K562 (cell line): ENCODE results near the gene CHAC1. TPM values are rescaled to one million over a fixed set of nuclear protein-coding genes. Genes with fewer than 3 reads are reported as not detected.

Experiments used
- ATAC-seq: fragments of 200-7000 bp; cut with Tn5 transposase; 3 replicates; pipeline ENCODE4 v1.9.1; 2020; ENCODE audit warnings: moderate library complexity
- BruUV-seq: library from RNA; stranded (reverse); fragments of 400-500 nt; replicated peaks from 2 replicates; lab custom pipeline; 2021; lab: Mats Ljungman, UMichigan
- CTCF ChIA-PET: fragments of 300-600 bp; formaldehyde crosslinking; extraction: SDS; loops from one replicate; lab custom pipeline; 2021; ENCODE audit warnings: low intra/inter-chr PET ratio; lab: Yijun Ruan, JAX
- POLR2A ChIA-PET: fragments of 300-600, 350-650 bp; sonication (Branson Sonifier 250); formaldehyde crosslinking; extraction: SDS; loops from one replicate; lab custom pipeline; 2021; ENCODE audit warnings: antibody characterized with exemption, inconsistent platforms; lab: Yijun Ruan, JAX
- DNase-seq, 4 experiments: peaks; one replicate each; pipeline versions ENCODE4 v3.0.0 to v3.0.0-alpha.2; 2011 to 2018; ENCODE audit warnings: low spot score in 3 of 4, mixed read lengths in 3 of 4; ENCODE audit errors: extremely low read depth in 1 of 4
- FAIRE-seq: peaks from 2 replicates; lab custom pipeline; 2011; peaks lifted over from hg19 to GRCh38; lab: Jason Lieb, UNC
- H2AFZ ChIP-seq: 2 replicates; pipeline ENCODE4 v1.6.0; 2011; ENCODE audit warnings: low read depth, low read length, control low read depth, inconsistent platforms
- H3K27ac ChIP-seq: fragments of 200-600 bp; 3 replicates; pipeline ENCODE4 v1.8.0; 2011; ENCODE audit warnings: low read depth, mild to moderate bottlenecking, control low read depth, inconsistent platforms, low read length, moderate library complexity, mixed read lengths; ENCODE audit errors: extremely low read depth
- H3K27me3 ChIP-seq, 2 experiments: fragments of 300-600 bp in 1 of 2; 2 replicates in 1 of 2; 3 replicates in 1 of 2; pipeline versions ENCODE4 v1.6.0 to v1.8.0; 2011; ENCODE audit warnings: inconsistent platforms in 2 of 2, low read length in 2 of 2, mild to moderate bottlenecking in 1 of 2, mixed read lengths in 1 of 2, moderate library complexity in 1 of 2; ENCODE audit not compliant: control insufficient read depth in 2 of 2, insufficient read depth in 2 of 2
- H3K36me3 ChIP-seq: fragments of 300-600 bp; 3 replicates; pipeline ENCODE4 v1.8.0; 2011; ENCODE audit warnings: mild to moderate bottlenecking, low read length, inconsistent platforms; ENCODE audit not compliant: control insufficient read depth, insufficient read depth
- H3K4me1 ChIP-seq, 2 experiments: fragments of 200-600 bp in 1 of 2; replicated peaks in 1 of 2; 2 replicates in 1 of 2; 3 replicates in 1 of 2; pipeline versions ENCODE4 v1.5.1 to v1.8.0; 2011; ENCODE audit warnings: inconsistent platforms in 2 of 2, low read length in 2 of 2, mild to moderate bottlenecking in 1 of 2, mixed read lengths in 1 of 2, moderate library complexity in 1 of 2; ENCODE audit not compliant: control insufficient read depth in 2 of 2, insufficient read depth in 2 of 2
- H3K4me2 ChIP-seq: 2 replicates; pipeline ENCODE4 v1.6.1; 2011; ENCODE audit warnings: low read length, control low read depth, inconsistent platforms, mixed read lengths; ENCODE audit not compliant: insufficient read depth
- H3K4me3 ChIP-seq: fragments of 200-600 bp; sonication (generic), shearing (Covaris generic); 2 replicates; pipeline ENCODE4 v1.5.1; 2016; ENCODE audit warnings: control low read depth, inconsistent platforms
- H3K79me2 ChIP-seq: fragments of 200-600 bp; 3 replicates; pipeline ENCODE4 v1.8.0; 2011; ENCODE audit warnings: low read length, inconsistent platforms; ENCODE audit not compliant: control insufficient read depth, insufficient read depth
- H3K9ac ChIP-seq, 2 experiments: 2 replicates each; pipeline versions ENCODE4 v1.6.0 to v1.6.1; 2011; ENCODE audit warnings: low read depth in 2 of 2, low read length in 2 of 2, control low read depth in 1 of 2, inconsistent platforms in 1 of 2, mild to moderate bottlenecking in 1 of 2, mixed read lengths in 1 of 2; ENCODE audit not compliant: insufficient read depth in 1 of 2
- H3K9me1 ChIP-seq: one replicate; pipeline ENCODE4 v1.6.0; 2011; ENCODE audit warnings: inconsistent platforms, mild to moderate bottlenecking, low read length, moderate library complexity; ENCODE audit not compliant: control insufficient read depth, insufficient read depth
- H3K9me3 ChIP-seq: replicated peaks from 2 replicates; pipeline ENCODE4 v1.5.1; 2011; ENCODE audit warnings: low read depth, low read length, inconsistent platforms; ENCODE audit not compliant: control insufficient read depth, insufficient read depth
- H4K20me1 ChIP-seq: replicated peaks from 2 replicates; pipeline ENCODE4 v1.6.1; 2011; ENCODE audit warnings: low read length, inconsistent platforms, mixed read lengths; ENCODE audit not compliant: control insufficient read depth, insufficient read depth
- BDP1 ChIP-seq: IDR thresholded peaks from 3 replicates; pipeline ENCODE4 v1.6.1; 2011; ENCODE audit not compliant: insufficient read length, insufficient read depth
- KDM1A ChIP-seq, 2 experiments: fragments of 450-650 bp; IDR thresholded peaks; 2 replicates each; pipeline ENCODE4 v1.6.1; 2016; ENCODE audit warnings: mild to moderate bottlenecking in 2 of 2
- SP1 ChIP-seq: sonication (generic); formaldehyde crosslinking; IDR thresholded peaks from 2 replicates; pipeline ENCODE4 v1.8.1; 2022; ENCODE audit warnings: mild to moderate bottlenecking, missing genetic modification reagents
- TRIM25 ChIP-seq: fragments of 450-650 bp; IDR thresholded peaks from 2 replicates; pipeline ENCODE4 v1.7.0; 2016; ENCODE audit warnings: borderline replicate concordance
- ZBTB34 ChIP-seq: fragments of 250-450 bp; sonication (Bioruptor Pico); IDR thresholded peaks from 2 replicates; pipeline ENCODE4 v1.8.0; 2021; ENCODE audit warnings: mild to moderate bottlenecking, moderate library complexity
- ZNF134 ChIP-seq: fragments of 250-450 bp; sonication (Bioruptor Pico); conservative IDR thresholded peaks from 2 replicates; pipeline ENCODE4 v1.4.0; 2020
- WGBS: fragments of 100-300 bp; shearing (Covaris generic); methylation state at CpG from one replicate; pipeline ENCODE4 v1.1.6; 2016; ENCODE audit warnings: low coverage, mixed read lengths; ENCODE audit not compliant: insufficient coverage; ENCODE audit errors: missing lambda C conversion rate; 5-methylcytosine and 5-hydroxymethylcytosine counted together
- in situ Hi-C: fragments of 300-500 bp; cut with MboI; formaldehyde crosslinking; loops from 4 replicates; pipeline ENCODE4 v1.15.0; 2018; ENCODE audit warnings: inconsistent platforms, mixed read lengths
- intact Hi-C: fragments of 100-400 bp; cut with micrococcal nuclease; formaldehyde crosslinking; loops from 2 replicates; pipeline ENCODE4 v1.14.2; 2022
- polyA plus RNA-seq, 8 experiments: library from polyadenylated mRNA; depleted of rRNA in 4 of 8; stranded (reverse) in 5 of 8; unstranded in 3 of 8; fragments of >200 nt; fragmentation: Nextera tagmentation in 2 of 8; fragmentation: Illumina TruSeq in 1 of 8; extraction: Ambion mirVana in 2 of 8; extraction: Trizol in 1 of 8; gene quantifications; 2 replicates each; pipeline versions ENCODE4 v1.2.1 to v1.2.3, GENCODE V29; 2011 to 2014; ENCODE audit warnings: inconsistent platforms in 1 of 8, missing spikeins in 1 of 8
- total RNA-seq, 7 experiments: library from RNA; depleted of rRNA in 6 of 7; stranded (reverse); fragments of >200 nt in 6 of 7; fragmentation: Illumina TruSeq in 2 of 7; extraction: Trizol in 2 of 7; gene quantifications; 2 replicates each; pipeline versions ENCODE4 v1.2.1 to v1.2.3, GENCODE V29; 2011 to 2021; ENCODE audit warnings: low replicate concordance in 1 of 7
- TF ChIP-seq, protein P1 (sequence below): sonication (generic); formaldehyde crosslinking; IDR thresholded peaks from 2 replicates; pipeline ENCODE4 v1.9.0; 2022; ENCODE audit warnings: mild to moderate bottlenecking, missing genetic modification reagents

CHAC1 gene
- total and polyA plus RNA-seq, 9 of the 15 experiments (the other 6 are each of a cell fraction or from before 2014, with no cell fraction given), result 0.47 to 39.0 (median 7.5) TPM

GRCh38 chr15:40942337-40942854 lies 10.9 kb upstream of the CHAC1 start (continued):
- no peak for TF ChIP-seq ZBTB34 (CRISPR knock-in tag)
- TF ChIP-seq SP1 (CRISPR knock-in tag), result 0 out of 2 replicates have a peak, but pooled peaks have one; percentile 41

DNA sequence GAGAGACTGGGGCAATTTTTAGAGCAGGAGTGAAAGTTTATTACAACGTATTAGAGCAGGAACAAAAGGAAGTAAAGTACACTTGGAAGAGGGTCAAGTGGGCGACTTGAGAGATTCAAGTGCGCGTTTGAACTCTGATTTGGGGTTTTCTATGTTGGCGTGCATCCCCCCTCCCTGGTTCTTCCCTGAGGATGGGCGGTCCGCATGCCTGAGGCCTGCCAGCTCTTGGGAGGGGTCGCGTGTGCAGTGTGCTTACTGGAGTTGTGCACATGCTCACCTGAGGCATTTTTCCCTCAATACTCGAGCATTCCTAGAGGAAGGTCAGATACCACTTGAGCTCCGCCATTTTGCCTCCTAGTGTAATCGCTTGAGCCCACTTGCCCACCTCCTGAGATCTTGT lies 10.4 kb upstream of the CHAC1 start:
- intact Hi-C loops (no loop called here), in situ Hi-C loops (no loop called here)
- ChIA-PET POLR2A (interaction anchor here (0.6 to 3.6 kb wide), 5 partner anchors 9 to 834 kb away, joined by 3 to 17 read pairs (median 4); partner anchors contain the start of genes BMF and CHAC1), CTCF (no interaction called here)
- WGBS, result 67% methylated on average over 12 of the region's 12 CpGs
- peak overlapping the region; percentile 98; the same call in 1 of the 2 replicates for H2AFZ ChIP-seq
- peaks cover 2 to 13% of the 10 kb centered on the region in 2 experiments; a peak in 3 of 5 replicates for H3K27me3 ChIP-seq
- H3K9ac ChIP-seq, result peak overlapping the region in 1 of 2 experiments; percentile 19; a peak in 1 of 4 replicates
- no peak overlapping the region for H3K4me2 ChIP-seq
- no peak overlapping the region for H3K27ac ChIP-seq
- DNase-seq (no peak), FAIRE-seq (no peak), ATAC-seq (no peak)
- BruUV-seq, result no TSS peak
- no peak overlapping the region for H3K4me3 ChIP-seq
- H3K9me3 ChIP-seq, result no peaks in the 10 kb centered on the region
- H3K4me1 ChIP-seq, result peaks cover 5 to 24% of the 10 kb centered on the region in 2 experiments; a peak in 4 of 5 replicates
- no peaks in the 10 kb centered on the region for H3K79me2 ChIP-seq
- no peaks in the 10 kb centered on the region for H3K9me1 ChIP-seq
- no peak for TF ChIP-seq ZNF134
- TF ChIP-seq, protein P1, sequence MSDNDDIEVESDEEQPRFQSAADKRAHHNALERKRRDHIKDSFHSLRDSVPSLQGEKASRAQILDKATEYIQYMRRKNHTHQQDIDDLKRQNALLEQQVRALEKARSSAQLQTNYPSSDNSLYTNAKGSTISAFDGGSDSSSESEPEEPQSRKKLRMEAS (CRISPR knock-in tag), result peak; percentile 36; the same call in 1 of the 2 replicates
- no peak for TF ChIP-seq KDM1A (IDR thresholded peaks at IDR 0.05)
- TF ChIP-seq TRIM25, result no peak
- no peak for TF ChIP-seq BDP1
- no peaks in the 10 kb centered on the region for H4K20me1 ChIP-seq
- H3K36me3 ChIP-seq, result no peaks in the 10 kb centered on the region
